K562 (cell line): Measurements from ENCODE around the gene DNMT3L.

Experiments used
- BHLHE40 ChIP-seq: IDR thresholded peaks from 2 replicates; pipeline ENCODE4 v1.6.1; 2011; ENCODE audit warnings: low read length, improper control_type of control experiment
- CC2D1A ChIP-seq: fragments of 450-650 bp; IDR thresholded peaks from 2 replicates; pipeline ENCODE4 v1.6.1; 2017; ENCODE audit warnings: mild to moderate bottlenecking
- HOXB6 ChIP-seq: fragments of 250-450 bp; sonication (Bioruptor Pico); IDR thresholded peaks from 2 replicates; pipeline ENCODE4 v1.5.1; 2022; ENCODE audit warnings: mild to moderate bottlenecking, borderline replicate concordance
- MTA2 ChIP-seq: fragments of 450-650 bp; IDR thresholded peaks from 2 replicates; pipeline ENCODE4 v1.6.1; 2016; ENCODE audit warnings: low read depth
- POLR2A ChIP-seq: fragments of 450-650 bp; conservative IDR thresholded peaks from 2 replicates; pipeline ENCODE4 v1.6.1; 2016
- ZNF644 ChIP-seq: fragments of 200-800 bp; sonication (Bioruptor generic); IDR thresholded peaks from 2 replicates; pipeline ENCODE4 v1.6.1; 2016; ENCODE audit warnings: low read depth, missing genetic modification characterization, missing compliant biosample characterization
- TF ChIP-seq, protein P1 (sequence below): sonication (generic); formaldehyde crosslinking; IDR thresholded peaks from 2 replicates; pipeline ENCODE4 v1.8.1; 2023; ENCODE audit warnings: mild to moderate bottlenecking, missing genetic modification reagents

DNA sequence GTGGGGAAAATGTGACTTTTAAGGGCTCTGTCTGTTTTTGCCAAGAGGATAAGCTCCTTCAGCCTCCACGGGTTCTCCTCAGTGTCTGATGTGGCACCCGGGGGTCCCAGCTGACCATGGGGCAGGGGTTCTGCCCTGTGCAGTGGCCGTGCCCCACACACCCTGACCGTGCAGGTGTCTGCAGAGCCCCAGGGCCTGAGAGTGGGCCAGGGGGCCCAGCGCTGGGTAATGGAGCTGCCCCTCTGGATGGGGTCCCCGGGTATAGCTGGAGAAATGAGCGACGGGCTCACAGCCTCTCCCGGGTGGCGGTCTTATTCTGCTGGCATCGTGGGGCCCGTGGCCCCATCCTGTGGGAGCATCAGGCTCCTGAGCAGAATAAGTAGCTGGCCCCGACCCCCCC lies 35.2 kb upstream of the DNMT3L start:
- TF ChIP-seq POLR2A (no peak), CC2D1A (no peak), BHLHE40 (no peak), ZNF644 (tag) (no peak), HOXB6 (CRISPR knock-in tag) (no peak), MTA2 (no peak)
- TF ChIP-seq, protein P1, sequence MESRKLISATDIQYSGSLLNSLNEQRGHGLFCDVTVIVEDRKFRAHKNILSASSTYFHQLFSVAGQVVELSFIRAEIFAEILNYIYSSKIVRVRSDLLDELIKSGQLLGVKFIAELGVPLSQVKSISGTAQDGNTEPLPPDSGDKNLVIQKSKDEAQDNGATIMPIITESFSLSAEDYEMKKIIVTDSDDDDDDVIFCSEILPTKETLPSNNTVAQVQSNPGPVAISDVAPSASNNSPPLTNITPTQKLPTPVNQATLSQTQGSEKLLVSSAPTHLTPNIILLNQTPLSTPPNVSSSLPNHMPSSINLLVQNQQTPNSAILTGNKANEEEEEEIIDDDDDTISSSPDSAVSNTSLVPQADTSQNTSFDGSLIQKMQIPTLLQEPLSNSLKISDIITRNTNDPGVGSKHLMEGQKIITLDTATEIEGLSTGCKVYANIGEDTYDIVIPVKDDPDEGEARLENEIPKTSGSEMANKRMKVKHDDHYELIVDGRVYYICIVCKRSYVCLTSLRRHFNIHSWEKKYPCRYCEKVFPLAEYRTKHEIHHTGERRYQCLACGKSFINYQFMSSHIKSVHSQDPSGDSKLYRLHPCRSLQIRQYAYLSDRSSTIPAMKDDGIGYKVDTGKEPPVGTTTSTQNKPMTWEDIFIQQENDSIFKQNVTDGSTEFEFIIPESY = no peak
